Natural killer cell treated with Interleukin-12 subunit alpha and Interleukin-12 subunit beta and Interleukin-15 and Interleukin-18, amount 100 ng/mL, for 72 hours (primary cell): ENCODE measurements around the gene SND1. TPM values are rescaled to one million over a fixed set of nuclear protein-coding genes. Genes with fewer than 3 reads are reported as not detected.

Source experiments
- ATAC-seq, 2 donors: fragments of 150-1000 bp; cut with Tn5 transposase in 1 of 2; sonication (Bioruptor Pico), chemical (Tn5 transposase) in 1 of 2; 2 replicates each; pipeline ENCODE4 v1.10.0; 2021
- DNase-seq: peaks from one replicate; pipeline ENCODE4 v3.0.0; 2022; ENCODE audit warnings: low spot score
- H3K27ac Mint-ChIP-seq, 2 donors: 1 replicate in 1 of 2; 2 replicates in 1 of 2; pipeline ENCODE4 v1.8.0; 2022; ENCODE audit warnings: mixed read lengths in 2 of 2, mild to moderate bottlenecking in 1 of 2, moderate library complexity in 1 of 2
- H3K27me3 Mint-ChIP-seq, 2 donors: 1 replicate in 1 of 2; 2 replicates in 1 of 2; pipeline ENCODE4 v1.8.0; 2022; ENCODE audit warnings: mixed read lengths in 2 of 2
- H3K36me3 Mint-ChIP-seq: one replicate; pipeline ENCODE4 v1.8.0; 2022; ENCODE audit warnings: mixed read lengths
- H3K4me1 Mint-ChIP-seq, 2 donors: 1 replicate in 1 of 2; 2 replicates in 1 of 2; pipeline ENCODE4 v1.8.0; 2022; ENCODE audit warnings: low read depth in 2 of 2, mixed read lengths in 2 of 2, mild to moderate bottlenecking in 1 of 2
- H3K4me3 Mint-ChIP-seq: one replicate; pipeline ENCODE4 v1.8.0; 2022; ENCODE audit warnings: mixed read lengths
- H3K9me3 Mint-ChIP-seq: 2 replicates; pipeline ENCODE4 v1.8.0; 2022; ENCODE audit warnings: mixed read lengths
- total RNA-seq, 2 donors: library from RNA; stranded (reverse); gene quantifications; one replicate each; pipeline ENCODE4 v1.2.3, GENCODE V29; 2022

SND1 gene
- total RNA-seq, 2 donors from 2014 or later: 311 to 347 TPM

DNA sequence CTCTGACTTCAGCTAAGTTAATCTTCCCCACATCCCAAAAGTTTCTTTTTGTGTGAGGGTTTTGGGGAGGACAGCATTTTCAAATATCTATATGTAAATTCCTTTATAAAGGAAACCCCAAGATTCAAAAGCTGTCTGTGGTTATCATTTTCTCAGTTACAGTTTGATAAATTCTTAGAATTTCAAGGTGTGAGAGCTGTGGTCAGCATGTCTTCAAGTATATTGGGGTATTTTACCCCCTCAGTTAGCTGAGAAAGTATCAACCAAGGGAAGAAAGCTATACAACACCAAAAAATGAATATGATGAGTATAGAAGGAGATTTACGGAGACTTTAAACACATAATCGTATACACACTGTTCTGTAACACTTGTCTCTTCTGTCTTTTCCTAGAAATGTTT, 109.2 kb downstream of the SND1 start:
- DNase-seq: no peak

DNA sequence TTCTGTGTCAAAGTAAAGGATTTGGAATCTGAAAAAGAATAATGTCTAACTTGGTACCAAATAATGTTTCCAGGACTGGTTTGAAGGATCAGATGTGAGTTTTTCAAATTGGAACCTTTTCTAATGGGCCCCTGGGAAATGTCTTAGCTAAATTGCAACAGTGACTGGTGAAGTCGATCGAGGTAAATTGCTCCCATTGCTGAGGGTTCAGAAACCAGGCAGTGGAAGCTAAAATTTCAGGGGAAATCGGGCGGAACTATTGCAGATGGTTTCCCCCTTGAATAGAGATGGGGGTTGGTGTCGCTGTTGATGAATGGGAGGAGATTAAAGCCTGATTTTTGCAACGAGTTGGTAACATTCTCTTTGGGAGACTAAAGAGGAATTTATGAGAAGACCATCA, 112.7 kb downstream of the SND1 start:
- Mint-ChIP-seq H3K27me3 (no peaks in the 10 kb centered on the region), H3K4me3 (peak overlapping the region; percentile 33), H3K9me3 (no peaks in the 10 kb centered on the region), H3K36me3 (peaks cover 14% of the 10 kb centered on the region), H3K4me1 (peaks cover 79 to 81% of the 10 kb centered on the region in 2 donors), H3K27ac (no peak overlapping the region)
- ATAC-seq: no peak
- DNase-seq: no peak

More for the DNA sequence above, 109.2 kb downstream of the SND1 start:
- no peaks in the 10 kb centered on the region for H3K9me3 Mint-ChIP-seq
- H3K4me1 Mint-ChIP-seq: peaks cover 80 to 81% of the 10 kb centered on the region in 2 donors
- peaks cover 11% of the 10 kb centered on the region for H3K36me3 Mint-ChIP-seq
- H3K27ac Mint-ChIP-seq: peak overlapping the region; percentile 69
- peak overlapping the region; percentile 60 for H3K4me3 Mint-ChIP-seq
- no peaks in the 10 kb centered on the region for H3K27me3 Mint-ChIP-seq
- ATAC-seq: peak; percentile 73 to 79

DNA sequence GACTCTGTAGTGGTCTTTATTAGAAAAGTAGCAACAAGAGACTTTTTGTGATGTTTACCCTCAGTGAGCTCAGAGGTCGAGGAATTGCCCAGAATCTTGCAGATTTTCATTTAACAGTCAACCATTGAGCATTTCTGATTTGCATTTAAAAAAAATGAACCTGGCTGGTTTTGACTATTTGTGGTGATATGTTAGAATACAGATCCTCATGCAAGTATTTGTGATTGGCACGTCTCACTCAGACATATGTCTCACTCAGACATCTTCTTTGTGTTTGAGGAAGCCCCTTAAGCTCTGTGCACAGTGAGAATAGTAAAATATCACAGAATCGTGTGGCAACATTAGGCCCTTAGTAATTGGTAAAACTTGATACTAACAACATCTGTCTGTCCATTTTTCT, 113.2 kb downstream of the SND1 start:
- H3K4me1 Mint-ChIP-seq: peaks cover 78 to 81% of the 10 kb centered on the region in 2 donors
- DNase-seq: no peak
- H3K9me3 Mint-ChIP-seq: no peaks in the 10 kb centered on the region
- peaks cover 14% of the 10 kb centered on the region for H3K36me3 Mint-ChIP-seq
- no peak overlapping the region for H3K27ac Mint-ChIP-seq
- ATAC-seq: no peak
- H3K4me3 Mint-ChIP-seq: no peak overlapping the region
- no peaks in the 10 kb centered on the region for H3K27me3 Mint-ChIP-seq

DNA sequence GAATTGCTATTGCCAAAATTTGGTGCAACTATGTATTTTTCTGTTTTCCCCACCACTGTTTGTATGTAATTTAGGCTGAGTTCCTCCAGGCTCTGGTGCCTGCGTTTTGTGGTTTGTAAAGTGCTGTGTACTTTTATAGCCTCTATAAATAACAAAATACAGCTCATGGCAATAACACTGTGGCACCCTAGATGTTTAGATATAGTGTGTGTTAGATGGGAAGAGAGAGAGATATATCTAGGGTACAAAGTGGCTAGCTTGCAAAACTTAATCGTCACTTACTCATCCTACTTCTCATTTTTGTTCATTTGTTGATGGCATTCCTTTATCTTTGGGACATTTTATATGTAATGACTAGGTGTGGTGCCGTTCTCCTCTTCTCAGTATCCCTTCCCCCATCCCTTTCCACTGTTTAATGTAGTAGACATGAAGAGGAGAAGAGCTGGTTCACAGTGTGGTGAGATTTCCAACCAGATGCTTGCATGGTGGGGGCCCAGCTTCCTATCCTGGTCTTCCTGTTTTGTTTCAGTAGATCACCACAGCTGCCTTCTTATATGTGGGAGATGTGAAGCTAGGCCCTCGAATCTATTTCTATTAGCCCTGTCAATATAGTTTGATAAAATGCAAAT, 115.0 kb downstream of the SND1 start:
- DNase-seq (no peak), ATAC-seq (peak; percentile 43 to 59)
- H3K9me3 Mint-ChIP-seq: no peaks in the 10 kb centered on the region
- H3K36me3 Mint-ChIP-seq: peaks cover 14% of the 10 kb centered on the region
- H3K27ac Mint-ChIP-seq: peak overlapping the region; percentile 66 to 80
- peak overlapping the region; percentile 72 for H3K4me3 Mint-ChIP-seq
- H3K4me1 Mint-ChIP-seq: peaks cover 69 to 76% of the 10 kb centered on the region in 2 donors
- H3K27me3 Mint-ChIP-seq: no peaks in the 10 kb centered on the region

DNA sequence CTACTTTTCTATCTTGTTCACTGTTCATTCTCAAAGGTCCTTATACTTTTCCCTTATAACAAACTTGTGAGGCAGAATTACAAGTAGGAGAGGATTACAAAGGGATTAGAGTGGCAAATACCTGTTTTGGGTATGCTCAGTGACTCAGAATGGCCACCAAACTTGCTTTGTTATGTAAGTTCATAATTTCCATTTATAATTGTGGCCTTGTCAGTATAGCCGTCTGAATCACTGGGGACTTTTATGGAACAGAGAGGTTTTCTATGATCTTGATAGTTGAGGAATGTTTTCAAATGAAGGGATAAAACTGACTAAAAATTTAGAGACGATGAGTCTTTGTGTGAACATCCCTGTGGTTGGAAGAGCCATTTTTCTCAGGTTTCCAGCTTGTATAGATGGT, 116.2 kb downstream of the SND1 start:
- no peaks in the 10 kb centered on the region for H3K9me3 Mint-ChIP-seq
- DNase-seq: no peak
- no peak for ATAC-seq
- peaks cover 14% of the 10 kb centered on the region for H3K36me3 Mint-ChIP-seq
- no peak overlapping the region for H3K4me3 Mint-ChIP-seq
- H3K27me3 Mint-ChIP-seq: no peaks in the 10 kb centered on the region
- peak overlapping the region; percentile 17 to 80 for H3K27ac Mint-ChIP-seq
- H3K4me1 Mint-ChIP-seq: peaks cover 60 to 65% of the 10 kb centered on the region in 2 donors

DNA sequence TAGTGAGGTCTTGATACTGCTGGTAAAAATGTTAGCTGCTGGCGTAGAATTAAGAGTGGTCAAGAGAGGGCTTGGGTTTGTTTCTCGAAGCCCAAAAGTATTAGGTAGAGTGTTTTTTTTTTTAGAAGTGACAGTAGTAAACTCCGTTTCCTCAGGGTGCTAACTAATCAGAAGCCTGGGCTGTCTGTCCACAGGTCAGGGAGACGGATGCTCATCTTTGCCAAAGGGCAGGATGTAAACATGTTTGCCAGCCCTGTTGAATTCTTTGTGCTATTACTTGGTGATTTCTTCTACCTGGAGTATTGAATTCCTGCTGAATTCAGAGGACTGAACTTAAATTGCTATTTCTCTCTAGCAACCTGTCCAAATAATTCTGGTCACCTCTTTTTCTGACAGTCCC, 117.1 kb downstream of the SND1 start:
- peak overlapping the region in 1 of 2 donors; percentile 76 for H3K27ac Mint-ChIP-seq
- H3K4me1 Mint-ChIP-seq: peaks cover 57 to 65% of the 10 kb centered on the region in 2 donors
- H3K27me3 Mint-ChIP-seq: no peaks in the 10 kb centered on the region
- DNase-seq (no peak), ATAC-seq (no peak)
- H3K36me3 Mint-ChIP-seq: peaks cover 14% of the 10 kb centered on the region
- H3K9me3 Mint-ChIP-seq: no peaks in the 10 kb centered on the region
- H3K4me3 Mint-ChIP-seq: peak overlapping the region; percentile 23

DNA sequence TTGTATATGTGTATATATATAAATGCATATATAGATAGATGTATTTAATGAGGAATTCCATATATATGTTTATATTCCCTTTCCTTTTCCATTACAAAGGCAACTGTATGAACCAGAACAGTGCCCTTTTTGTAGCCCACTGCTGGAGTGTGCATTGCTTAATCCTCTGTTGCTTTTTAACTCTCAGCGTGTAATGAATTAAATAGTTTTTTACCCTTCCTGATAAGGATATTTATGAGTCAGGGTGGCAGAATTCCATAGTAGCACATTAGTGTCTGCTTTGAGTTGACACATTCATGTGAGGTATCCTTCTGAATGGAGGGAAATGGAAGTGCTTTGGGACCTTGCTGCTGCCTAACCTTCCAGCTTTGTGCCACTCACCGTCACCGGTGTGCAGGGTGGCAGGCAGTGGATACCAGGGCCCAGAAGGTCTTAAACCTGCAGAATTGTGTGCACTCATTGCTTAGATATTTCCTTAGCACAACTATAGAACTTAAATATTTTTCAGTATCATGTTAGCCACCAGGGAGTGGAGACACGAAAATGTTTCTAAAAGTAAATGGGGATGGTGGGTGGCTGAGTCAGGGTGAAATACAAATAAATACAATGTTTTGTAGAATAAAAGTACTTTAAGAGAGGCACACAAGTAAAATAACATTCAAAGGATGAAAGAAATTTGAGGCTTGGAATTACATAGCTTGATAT, 117.9 kb downstream of the SND1 start:
- H3K36me3 Mint-ChIP-seq: peaks cover 9% of the 10 kb centered on the region
- H3K9me3 Mint-ChIP-seq: no peaks in the 10 kb centered on the region
- H3K4me3 Mint-ChIP-seq: peak overlapping the region; percentile 23
- no peak for ATAC-seq
- peaks cover 51 to 57% of the 10 kb centered on the region in 2 donors for H3K4me1 Mint-ChIP-seq
- DNase-seq: no peak
- peak overlapping the region in 1 of 2 donors; percentile 76 for H3K27ac Mint-ChIP-seq
- H3K27me3 Mint-ChIP-seq: no peaks in the 10 kb centered on the region

DNA sequence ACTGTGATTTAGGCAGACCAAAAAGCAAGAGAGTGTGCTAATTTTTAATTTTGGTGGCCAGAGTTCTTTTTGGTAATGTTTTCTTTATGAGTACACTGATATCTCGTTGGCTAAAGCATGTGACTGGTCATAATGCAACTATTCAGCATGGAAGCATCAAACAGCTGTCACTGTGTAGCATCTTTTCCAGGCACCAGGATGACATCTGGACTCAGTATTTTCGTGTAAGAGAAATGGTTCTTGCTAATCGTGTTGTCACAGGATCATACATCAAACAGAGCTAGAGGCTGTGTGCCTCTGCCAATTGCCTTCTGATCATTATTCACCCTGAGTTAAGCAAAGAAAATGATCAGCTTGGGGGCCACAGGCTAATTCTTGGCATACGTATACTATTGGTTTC, 118.9 kb downstream of the SND1 start:
- ATAC-seq (no peak), DNase-seq (no peak)
- peaks cover 43 to 47% of the 10 kb centered on the region in 2 donors for H3K4me1 Mint-ChIP-seq
- peaks cover 9% of the 10 kb centered on the region for H3K36me3 Mint-ChIP-seq
- H3K9me3 Mint-ChIP-seq: no peaks in the 10 kb centered on the region
- no peak overlapping the region for H3K4me3 Mint-ChIP-seq
- no peak overlapping the region for H3K27ac Mint-ChIP-seq
- H3K27me3 Mint-ChIP-seq: no peaks in the 10 kb centered on the region

DNA sequence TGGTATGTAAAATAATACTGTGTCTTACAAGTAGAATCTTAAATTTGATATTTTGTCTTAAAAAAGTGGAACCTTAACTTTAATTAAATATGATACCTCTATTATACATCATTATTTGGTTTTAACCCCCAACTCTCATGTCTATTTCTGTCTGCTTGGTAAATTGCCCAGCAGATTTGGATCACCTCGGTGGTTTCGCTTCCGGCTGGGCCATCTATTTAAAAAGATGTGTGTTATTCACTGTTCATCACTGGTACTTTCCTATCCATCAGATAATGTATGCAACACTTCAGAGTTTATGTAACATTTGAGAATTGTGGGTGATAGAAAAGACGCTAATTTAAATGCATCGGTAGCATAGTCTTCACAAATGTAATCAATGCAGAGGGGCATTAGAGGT, 119.7 kb downstream of the SND1 start:
- H3K36me3 Mint-ChIP-seq: peaks cover 6% of the 10 kb centered on the region
- no peak for DNase-seq
- peaks cover 39 to 42% of the 10 kb centered on the region in 2 donors for H3K4me1 Mint-ChIP-seq
- no peak for ATAC-seq
- no peaks in the 10 kb centered on the region for H3K9me3 Mint-ChIP-seq
- H3K4me3 Mint-ChIP-seq: no peak overlapping the region
- no peaks in the 10 kb centered on the region for H3K27me3 Mint-ChIP-seq
- H3K27ac Mint-ChIP-seq: no peak overlapping the region

DNA sequence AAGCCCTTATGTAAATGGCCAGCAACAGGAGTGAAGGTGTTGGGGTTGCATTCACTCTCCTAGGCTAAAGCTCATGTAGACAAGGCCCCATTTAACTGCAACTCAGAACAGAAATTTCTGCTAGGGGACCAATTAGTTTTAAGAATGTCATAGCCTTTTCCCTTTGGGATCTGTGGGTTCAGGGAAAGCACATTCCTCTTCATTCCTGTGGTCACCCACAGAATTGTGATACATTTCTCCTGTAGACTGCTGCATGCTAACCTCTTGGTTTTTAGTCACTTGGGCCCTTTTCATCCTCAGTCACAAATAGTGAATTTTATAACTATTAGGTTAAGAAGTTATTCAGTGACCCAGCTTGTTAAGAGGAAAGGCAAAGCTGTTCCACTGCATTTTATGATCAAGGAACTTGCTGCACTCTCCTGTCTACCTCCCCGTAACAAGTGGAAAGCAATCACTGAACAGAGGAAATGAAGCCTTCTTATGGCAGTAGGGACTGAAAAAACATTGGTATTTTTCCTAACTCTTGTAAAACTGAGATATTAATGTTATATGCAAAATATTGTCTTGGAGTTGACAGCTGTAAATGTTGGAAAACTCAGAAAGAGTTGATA, 124.9 kb downstream of the SND1 start:
- no peak for ATAC-seq
- no peaks in the 10 kb centered on the region for H3K27me3 Mint-ChIP-seq
- H3K27ac Mint-ChIP-seq: no peak overlapping the region
- peaks cover 15 to 31% of the 10 kb centered on the region in 2 donors for H3K4me1 Mint-ChIP-seq
- peaks cover 3% of the 10 kb centered on the region for H3K9me3 Mint-ChIP-seq
- H3K36me3 Mint-ChIP-seq: peaks cover 8% of the 10 kb centered on the region
- no peak overlapping the region for H3K4me3 Mint-ChIP-seq
- DNase-seq: no peak

DNA sequence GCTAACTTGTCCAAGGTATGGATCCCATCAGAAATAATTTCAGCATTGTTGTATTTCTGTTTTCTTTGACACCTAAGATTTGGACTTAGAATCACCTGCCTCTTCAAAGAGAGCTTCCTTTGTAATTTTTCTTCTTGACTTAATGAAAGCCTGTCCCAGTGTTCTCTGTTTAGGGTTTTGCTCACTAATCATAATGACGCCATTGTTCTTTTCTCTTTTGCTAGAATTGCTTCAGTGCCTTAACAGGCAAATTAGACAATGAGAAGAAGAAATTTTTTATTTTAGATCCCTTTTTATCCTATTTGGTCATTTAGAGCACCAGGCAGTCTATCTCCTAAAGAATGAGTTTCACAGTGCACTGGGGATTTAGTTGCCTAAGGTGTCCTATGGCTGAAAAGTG, 128.5 kb downstream of the SND1 start:
- Mint-ChIP-seq H3K27me3 (no peaks in the 10 kb centered on the region), H3K9me3 (peaks cover 3% of the 10 kb centered on the region), H3K36me3 (peaks cover 8% of the 10 kb centered on the region), H3K4me3 (no peak overlapping the region), H3K4me1 (peaks cover 29 to 57% of the 10 kb centered on the region in 2 donors), H3K27ac (no peak overlapping the region)
- ATAC-seq (no peak), DNase-seq (no peak)

DNA sequence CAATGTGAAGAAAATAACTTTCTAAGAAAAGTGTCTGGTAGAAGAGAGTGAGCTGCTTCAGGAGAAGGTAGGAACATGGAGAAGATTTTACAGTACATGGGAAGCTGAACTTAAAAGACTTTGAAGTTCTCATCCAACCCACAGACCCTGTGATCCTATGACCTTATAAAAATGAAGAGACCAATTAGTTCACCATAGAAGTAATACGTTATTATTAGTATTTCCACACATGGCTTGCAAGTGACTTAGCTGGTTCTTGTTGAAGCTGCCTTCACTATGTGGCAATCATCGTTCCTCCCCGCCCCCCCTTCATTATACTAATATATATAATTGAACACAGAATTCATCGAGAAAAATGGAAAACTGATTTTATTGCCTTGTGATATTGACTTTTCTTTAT, 129.1 kb downstream of the SND1 start:
- no peak for ATAC-seq

DNA sequence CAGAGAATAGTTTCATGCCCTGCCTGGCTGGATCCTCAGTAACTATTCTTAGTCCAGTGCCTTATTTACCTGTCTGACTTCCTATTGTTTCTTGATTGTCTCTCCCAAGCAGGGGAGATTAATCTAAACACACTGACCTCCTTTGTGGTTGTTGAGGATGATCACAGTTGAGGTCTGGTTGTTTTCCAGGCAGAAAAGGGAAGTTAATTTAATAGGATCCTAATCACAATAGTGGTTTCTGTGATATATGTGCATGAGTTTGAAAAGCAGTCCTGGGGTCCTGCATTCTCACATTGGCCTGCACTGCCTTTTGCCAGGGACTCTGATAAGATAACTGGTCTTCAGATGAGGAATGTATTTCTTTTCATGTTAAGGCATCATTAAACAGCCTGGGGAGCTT, 130.1 kb downstream of the SND1 start:
- Mint-ChIP-seq H3K9me3 (peaks cover 3% of the 10 kb centered on the region), H3K27me3 (no peaks in the 10 kb centered on the region), H3K4me1 (peaks cover 31 to 57% of the 10 kb centered on the region in 2 donors), H3K36me3 (peaks cover 8% of the 10 kb centered on the region), H3K27ac (no peak overlapping the region), H3K4me3 (no peak overlapping the region)
- DNase-seq (no peak), ATAC-seq (no peak)

More for the DNA sequence above, 129.1 kb downstream of the SND1 start:
- H3K27ac Mint-ChIP-seq: no peak overlapping the region
- peaks cover 29 to 57% of the 10 kb centered on the region in 2 donors for H3K4me1 Mint-ChIP-seq
- DNase-seq: no peak
- H3K36me3 Mint-ChIP-seq: peaks cover 8% of the 10 kb centered on the region
- H3K4me3 Mint-ChIP-seq: no peak overlapping the region
- H3K27me3 Mint-ChIP-seq: no peaks in the 10 kb centered on the region
- peaks cover 3% of the 10 kb centered on the region for H3K9me3 Mint-ChIP-seq
